ENCODE data around the gene BRAT1. TPM values are rescaled to one million over a fixed set of nuclear protein-coding genes. Genes with fewer than 3 reads are reported as not detected.
A peak's percentile ranks its signal among the peaks of the same experiment; 100 is the strongest.

BRAT1 gene
- polyA plus RNA-seq, 1 donor from 2014 or later: 60.3 TPM

DNA sequence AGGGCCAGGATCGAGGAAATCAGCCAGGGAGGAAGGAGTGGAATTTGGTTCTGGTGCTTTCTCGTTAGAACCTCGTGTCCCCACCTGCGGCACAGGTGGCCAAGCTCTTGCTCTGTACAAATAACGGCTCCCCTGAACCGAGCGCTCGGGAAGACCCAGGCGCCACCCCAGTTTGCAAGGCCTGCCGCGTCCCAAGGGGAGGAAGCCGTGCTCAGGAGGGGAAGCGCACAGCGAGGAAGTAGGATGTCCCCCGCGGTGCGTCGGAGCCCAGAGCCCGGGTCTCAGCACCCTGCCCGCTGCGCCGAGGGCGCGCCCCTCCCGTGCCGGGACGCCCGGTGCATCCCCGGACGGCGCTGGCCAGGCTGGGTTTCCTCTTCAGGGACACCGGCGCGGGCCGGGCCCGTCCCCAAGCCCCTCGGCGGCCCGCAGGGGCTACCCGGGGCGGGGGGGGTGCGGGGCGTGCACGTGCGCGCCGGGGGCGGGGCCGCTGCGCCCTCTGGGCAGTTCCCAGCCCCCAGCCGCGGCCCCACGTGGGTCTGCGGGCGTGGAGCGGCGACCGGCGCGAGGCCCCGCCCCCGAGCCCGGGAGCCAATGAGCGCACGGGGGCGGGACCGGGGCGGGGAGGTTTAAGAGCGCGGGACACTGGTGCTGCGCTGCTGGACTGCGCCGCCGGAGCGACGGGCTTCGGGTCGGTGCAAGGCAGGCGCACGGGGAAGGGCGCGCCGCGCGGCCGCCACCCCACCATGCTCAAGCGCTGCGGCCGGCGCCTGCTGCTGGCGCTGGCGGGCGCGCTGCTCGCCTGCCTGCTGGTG is 36.0 kb downstream of the BRAT1 start, which contains the start of gene LFNG:
Gene LFNG (plus strand): TSS at position 656 of the 812 bp plus-strand sequence. CDS start 88 bp downstream, at position 744.
- Histone ChIP-seq H3K4me3 (ENCODE audit: low read length) (peak within 1 kb of the TSS; percentile 68), H3K4me2 (ENCODE audit: low read length) (peak within 1 kb of the TSS; percentile 30), H3K79me2 (replicated peaks; ENCODE audit: insufficient read depth, low read length) (peaks cover 31% of the 10 kb centered on the region), H4K20me1 (ENCODE audit: insufficient read depth) (no peaks in the 10 kb centered on the region), H3F3A (ENCODE audit: insufficient read depth, low read length, poor library complexity, severe bottlenecking) (no peaks in the 10 kb centered on the region), H3K27ac (ENCODE audit: low read length) (no peak within 1 kb of the TSS), H2AFZ (ENCODE audit: low read depth, low read length) (no peak within 1 kb of the TSS), H3K9ac (ENCODE audit: low read length) (no peak within 1 kb of the TSS), H3K36me3 (ENCODE audit: insufficient read depth, low read length) (no peaks in the 10 kb centered on the region), H3K27me3 (ENCODE audit: insufficient read depth, low read depth, low read length) (peaks cover 10% of the 10 kb centered on the region), H3K9me2 (ENCODE audit: insufficient read depth, low read length) (no peaks in the 10 kb centered on the region), H3K9me3 (ENCODE audit: low read length) (no peaks in the 10 kb centered on the region)
- TF ChIP-seq SMC3 (conservative IDR thresholded peaks at IDR 0.05; ENCODE audit: poor library complexity) (no peak), RAD21 (conservative IDR thresholded peaks at IDR 0.05) (no peak), EP300 (conservative IDR thresholded peaks at IDR 0.05; ENCODE audit: poor library complexity, severe bottlenecking) (no peak), MXI1 (conservative IDR thresholded peaks at IDR 0.05; ENCODE audit: poor library complexity, severe bottlenecking) (peak; percentile 86)

DNA sequence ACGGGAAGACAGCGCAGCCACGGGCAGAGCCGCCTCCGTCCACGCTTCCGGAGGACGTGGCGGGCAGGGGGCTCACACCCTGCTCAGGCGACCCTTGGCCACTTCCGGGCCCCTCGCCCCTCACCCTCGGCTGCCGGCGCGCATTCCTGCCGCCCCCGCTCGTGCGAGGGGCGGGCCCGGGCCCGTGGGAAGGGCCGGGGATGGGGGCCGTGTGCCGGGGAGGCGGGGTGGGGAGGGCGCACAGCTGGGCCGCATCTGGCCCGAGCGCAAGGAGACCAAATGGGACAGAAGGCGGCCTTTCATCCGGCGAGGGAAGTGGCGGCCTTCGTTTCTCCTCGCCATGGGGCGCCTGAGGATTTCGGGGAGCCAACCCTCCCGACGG is 36.6 kb downstream of the BRAT1 start:
- H3K4me2 ChIP-seq (ENCODE audit: low read length): no peak overlapping the region
- H3K36me3 ChIP-seq (ENCODE audit: insufficient read depth, low read length): no peaks in the 10 kb centered on the region
- TF ChIP-seq RAD21 (conservative IDR thresholded peaks at IDR 0.05) (no peak), SMC3 (conservative IDR thresholded peaks at IDR 0.05; ENCODE audit: poor library complexity) (no peak), EZH2 (IDR thresholded peaks at IDR 0.05; ENCODE audit: borderline replicate concordance, insufficient read depth, low read length, poor library complexity, severe bottlenecking) (no peak), MXI1 (conservative IDR thresholded peaks at IDR 0.05; ENCODE audit: poor library complexity, severe bottlenecking) (no peak), EP300 (conservative IDR thresholded peaks at IDR 0.05; ENCODE audit: poor library complexity, severe bottlenecking) (no peak), POLR2AphosphoS5 (IDR thresholded peaks at IDR 0.05) (no peak), TAF1 (IDR thresholded peaks at IDR 0.05; ENCODE audit: low read depth) (no peak)
- TF ChIP-seq, protein P1, sequence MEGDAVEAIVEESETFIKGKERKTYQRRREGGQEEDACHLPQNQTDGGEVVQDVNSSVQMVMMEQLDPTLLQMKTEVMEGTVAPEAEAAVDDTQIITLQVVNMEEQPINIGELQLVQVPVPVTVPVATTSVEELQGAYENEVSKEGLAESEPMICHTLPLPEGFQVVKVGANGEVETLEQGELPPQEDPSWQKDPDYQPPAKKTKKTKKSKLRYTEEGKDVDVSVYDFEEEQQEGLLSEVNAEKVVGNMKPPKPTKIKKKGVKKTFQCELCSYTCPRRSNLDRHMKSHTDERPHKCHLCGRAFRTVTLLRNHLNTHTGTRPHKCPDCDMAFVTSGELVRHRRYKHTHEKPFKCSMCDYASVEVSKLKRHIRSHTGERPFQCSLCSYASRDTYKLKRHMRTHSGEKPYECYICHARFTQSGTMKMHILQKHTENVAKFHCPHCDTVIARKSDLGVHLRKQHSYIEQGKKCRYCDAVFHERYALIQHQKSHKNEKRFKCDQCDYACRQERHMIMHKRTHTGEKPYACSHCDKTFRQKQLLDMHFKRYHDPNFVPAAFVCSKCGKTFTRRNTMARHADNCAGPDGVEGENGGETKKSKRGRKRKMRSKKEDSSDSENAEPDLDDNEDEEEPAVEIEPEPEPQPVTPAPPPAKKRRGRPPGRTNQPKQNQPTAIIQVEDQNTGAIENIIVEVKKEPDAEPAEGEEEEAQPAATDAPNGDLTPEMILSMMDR (IDR thresholded peaks at IDR 0.05; ENCODE audit: poor library complexity, severe bottlenecking): no peak
- TF ChIP-seq, protein P2, sequence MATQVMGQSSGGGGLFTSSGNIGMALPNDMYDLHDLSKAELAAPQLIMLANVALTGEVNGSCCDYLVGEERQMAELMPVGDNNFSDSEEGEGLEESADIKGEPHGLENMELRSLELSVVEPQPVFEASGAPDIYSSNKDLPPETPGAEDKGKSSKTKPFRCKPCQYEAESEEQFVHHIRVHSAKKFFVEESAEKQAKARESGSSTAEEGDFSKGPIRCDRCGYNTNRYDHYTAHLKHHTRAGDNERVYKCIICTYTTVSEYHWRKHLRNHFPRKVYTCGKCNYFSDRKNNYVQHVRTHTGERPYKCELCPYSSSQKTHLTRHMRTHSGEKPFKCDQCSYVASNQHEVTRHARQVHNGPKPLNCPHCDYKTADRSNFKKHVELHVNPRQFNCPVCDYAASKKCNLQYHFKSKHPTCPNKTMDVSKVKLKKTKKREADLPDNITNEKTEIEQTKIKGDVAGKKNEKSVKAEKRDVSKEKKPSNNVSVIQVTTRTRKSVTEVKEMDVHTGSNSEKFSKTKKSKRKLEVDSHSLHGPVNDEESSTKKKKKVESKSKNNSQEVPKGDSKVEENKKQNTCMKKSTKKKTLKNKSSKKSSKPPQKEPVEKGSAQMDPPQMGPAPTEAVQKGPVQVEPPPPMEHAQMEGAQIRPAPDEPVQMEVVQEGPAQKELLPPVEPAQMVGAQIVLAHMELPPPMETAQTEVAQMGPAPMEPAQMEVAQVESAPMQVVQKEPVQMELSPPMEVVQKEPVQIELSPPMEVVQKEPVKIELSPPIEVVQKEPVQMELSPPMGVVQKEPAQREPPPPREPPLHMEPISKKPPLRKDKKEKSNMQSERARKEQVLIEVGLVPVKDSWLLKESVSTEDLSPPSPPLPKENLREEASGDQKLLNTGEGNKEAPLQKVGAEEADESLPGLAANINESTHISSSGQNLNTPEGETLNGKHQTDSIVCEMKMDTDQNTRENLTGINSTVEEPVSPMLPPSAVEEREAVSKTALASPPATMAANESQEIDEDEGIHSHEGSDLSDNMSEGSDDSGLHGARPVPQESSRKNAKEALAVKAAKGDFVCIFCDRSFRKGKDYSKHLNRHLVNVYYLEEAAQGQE (IDR thresholded peaks at IDR 0.05; ENCODE audit: borderline replicate concordance): no peak
- H3K27ac ChIP-seq (ENCODE audit: low read length): no peak overlapping the region
- H3K9me2 ChIP-seq (ENCODE audit: insufficient read depth, low read length): no peaks in the 10 kb centered on the region
- H3K9me3 ChIP-seq (ENCODE audit: low read length): no peaks in the 10 kb centered on the region
- H2AFZ ChIP-seq (ENCODE audit: low read depth, low read length): no peak overlapping the region
- H3F3A ChIP-seq (ENCODE audit: insufficient read depth, low read length, poor library complexity, severe bottlenecking): no peaks in the 10 kb centered on the region
- H3K4me3 ChIP-seq (ENCODE audit: low read length): peak overlapping the region; percentile 68
- H4K20me1 ChIP-seq (ENCODE audit: insufficient read depth): no peaks in the 10 kb centered on the region
- peaks cover 29% of the 10 kb centered on the region for H3K79me2 ChIP-seq (replicated peaks; ENCODE audit: insufficient read depth, low read length)
- H3K9ac ChIP-seq (ENCODE audit: low read length): no peak overlapping the region
- peaks cover 10% of the 10 kb centered on the region for H3K27me3 ChIP-seq (ENCODE audit: insufficient read depth, low read depth, low read length)
